Mesothelial cell of epicardium (in vitro differentiated cells): Measurements from ENCODE around the gene BASP1. TPM values are rescaled to one million over a fixed set of nuclear protein-coding genes. Genes with fewer than 3 reads are reported as not detected.
A peak's percentile ranks its signal among the peaks of the same experiment; 100 is the strongest.

ENCODE experiments used
- DNase-seq, 2 experiments: peaks; one replicate each; pipeline ENCODE4 v3.0.0; 2021; ENCODE audit warnings: low spot score in 2 of 2; ENCODE audit not compliant: unreplicated experiment in 2 of 2
- H3K27ac Mint-ChIP-seq: 2 replicates; pipeline ENCODE4 v1.8.0; 2021; ENCODE audit warnings: mixed read lengths
- H3K27me3 Mint-ChIP-seq: 2 replicates; pipeline ENCODE4 v1.8.0; 2021; ENCODE audit warnings: low read depth, mixed read lengths
- H3K36me3 Mint-ChIP-seq: 2 replicates; pipeline ENCODE4 v1.8.0; 2021; ENCODE audit warnings: mixed read lengths
- H3K4me1 Mint-ChIP-seq: 2 replicates; pipeline ENCODE4 v1.8.0; 2021; ENCODE audit warnings: mixed read lengths
- H3K4me3 Mint-ChIP-seq: 2 replicates; pipeline ENCODE4 v1.8.0; 2021; ENCODE audit warnings: mild to moderate bottlenecking, moderate library complexity, mixed read lengths
- H3K9me3 Mint-ChIP-seq: 2 replicates; pipeline ENCODE4 v1.8.0; 2021; ENCODE audit warnings: mixed read lengths
- CTCF ChIP-seq: fragments of 200-600 bp; sonication (generic); IDR thresholded peaks from one replicate; pipeline ENCODE4 v1.5.0; 2021; ENCODE audit warnings: antibody characterized with exemption; ENCODE audit not compliant: unreplicated experiment
- total RNA-seq: library from RNA; stranded (reverse); gene quantifications from 3 replicates; pipeline ENCODE4 v1.2.1, GENCODE V29; 2021

BASP1 gene
- total RNA-seq, 1 donor from 2014 or later = 140 TPM

- no peaks in the 10 kb centered on the region for H3K27me3 Mint-ChIP-seq
- peak overlapping the region; percentile 95 for H3K27ac Mint-ChIP-seq
- H3K4me3 Mint-ChIP-seq = peak overlapping the region; percentile 79
- peak; percentile 52 to 87 for DNase-seq
- H3K9me3 Mint-ChIP-seq = no peaks in the 10 kb centered on the region
- H3K4me1 Mint-ChIP-seq = peaks cover 50% of the 10 kb centered on the region
- peaks cover 1% of the 10 kb centered on the region for H3K36me3 Mint-ChIP-seq
- peak; percentile 73 for TF ChIP-seq CTCF
These were observed 1.1 kb upstream of the BASP1 start for GRCh38 chr5:17216176-17216973.

GRCh38 chr5:17216974-17217492 lies 398 bp upstream of the BASP1 start:
- Mint-ChIP-seq H3K4me1 (peaks cover 49% of the 10 kb centered on the region), H3K27ac (peak overlapping the region; percentile 95), H3K27me3 (no peaks in the 10 kb centered on the region), H3K9me3 (no peaks in the 10 kb centered on the region), H3K4me3 (peak overlapping the region; percentile 79), H3K36me3 (peaks cover 1% of the 10 kb centered on the region)
- no peak for TF ChIP-seq CTCF
- peak; percentile 75 to 79 for DNase-seq

- Mint-ChIP-seq H3K27ac (peak overlapping the region; percentile 96), H3K27me3 (no peaks in the 10 kb centered on the region), H3K36me3 (peaks cover 4% of the 10 kb centered on the region), H3K9me3 (no peaks in the 10 kb centered on the region), H3K4me3 (peak overlapping the region; percentile 93), H3K4me1 (peaks cover 54% of the 10 kb centered on the region)
- TF ChIP-seq CTCF = no peak
- peak; percentile 22 to 52 for DNase-seq
These were observed 1.0 kb downstream of the BASP1 start for GRCh38 chr5:17218353-17219005.

GRCh38 chr5:17219006-17219422 lies 1.6 kb downstream of the BASP1 start:
- peak overlapping the region; percentile 93 for H3K4me3 Mint-ChIP-seq

GRCh38 chr5:17219469-17219868 lies 2.0 kb downstream of the BASP1 start:
- Mint-ChIP-seq H3K4me1 (peaks cover 60% of the 10 kb centered on the region), H3K27ac (peak overlapping the region; percentile 96)

More at GRCh38 chr5:17219006-17219422, 1.6 kb downstream of the BASP1 start:
- DNase-seq = peak; percentile 38 to 65
- Mint-ChIP-seq H3K9me3 (no peaks in the 10 kb centered on the region), H3K27me3 (no peaks in the 10 kb centered on the region), H3K36me3 (peaks cover 4% of the 10 kb centered on the region), H3K27ac (peak overlapping the region; percentile 96), H3K4me1 (peaks cover 57% of the 10 kb centered on the region)
- TF ChIP-seq CTCF = no peak

More at GRCh38 chr5:17219469-17219868, 2.0 kb downstream of the BASP1 start:
- DNase-seq = no peak
- Mint-ChIP-seq H3K36me3 (peaks cover 4% of the 10 kb centered on the region), H3K9me3 (no peaks in the 10 kb centered on the region), H3K4me3 (peak overlapping the region; percentile 93), H3K27me3 (no peaks in the 10 kb centered on the region)
- no peak for TF ChIP-seq CTCF
